GM10248 (cell line): Measurements from ENCODE around the gene FOXK2.

Experiments
- CTCF ChIA-PET: fragments of 300-600 bp; sonication (Branson Sonifier 250); formaldehyde crosslinking; extraction: SDS; loops from one replicate; lab custom pipeline; 2021; ENCODE audit warnings: antibody characterized with exemption; lab: Yijun Ruan, JAX
- POLR2A ChIA-PET: fragments of 350-650 bp; sonication (Branson Sonifier 250); formaldehyde crosslinking; extraction: SDS; loops from one replicate; lab custom pipeline; 2020; ENCODE audit warnings: antibody characterized with exemption; lab: Yijun Ruan, JAX
- DNase-seq: peaks from one replicate; pipeline ENCODE4 v3.0.0; 2012; ENCODE audit errors: extremely low spot score
- TF ChIP-seq, protein P1 (sequence below): IDR thresholded peaks from 2 replicates; pipeline ENCODE4 v1.5.1; 2012; ENCODE audit warnings: mild to moderate bottlenecking, low read depth; ENCODE audit errors: extremely low read depth, missing control alignments, control extremely low read depth

FOXK2 gene

DNA sequence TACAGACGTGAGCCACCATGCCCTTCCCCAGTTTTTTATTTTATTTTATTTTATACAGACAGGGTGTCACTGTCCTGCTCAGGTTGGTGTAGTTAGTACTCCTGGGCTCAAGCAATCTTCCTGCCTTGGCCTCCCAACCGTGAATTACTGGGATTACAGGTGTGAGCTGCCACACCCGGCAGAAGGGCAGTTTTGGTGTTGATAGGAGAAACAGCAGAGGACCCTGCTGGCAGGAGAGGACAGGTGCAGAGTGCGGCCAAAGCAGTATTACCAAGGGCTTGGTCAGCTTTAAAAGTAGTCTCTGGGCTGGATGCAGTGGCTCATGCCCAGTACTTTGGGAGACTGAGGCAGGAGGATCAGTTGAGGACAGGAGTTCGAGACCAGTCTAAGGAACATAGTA is 22.9 kb downstream of the FOXK2 start:
- ChIA-PET CTCF (interaction anchor here (1.6 to 4.3 kb wide), 4 partner anchors 9 to 23 kb away, joined by 5 to 30 read pairs (median 9); partner anchors contain the start of gene FOXK2), POLR2A (interaction anchor here (1.1 kb wide), 1 partner anchor 9 kb away, joined by 4 read pairs; no protein-coding TSS in a partner anchor)
- TF ChIP-seq, protein P1, sequence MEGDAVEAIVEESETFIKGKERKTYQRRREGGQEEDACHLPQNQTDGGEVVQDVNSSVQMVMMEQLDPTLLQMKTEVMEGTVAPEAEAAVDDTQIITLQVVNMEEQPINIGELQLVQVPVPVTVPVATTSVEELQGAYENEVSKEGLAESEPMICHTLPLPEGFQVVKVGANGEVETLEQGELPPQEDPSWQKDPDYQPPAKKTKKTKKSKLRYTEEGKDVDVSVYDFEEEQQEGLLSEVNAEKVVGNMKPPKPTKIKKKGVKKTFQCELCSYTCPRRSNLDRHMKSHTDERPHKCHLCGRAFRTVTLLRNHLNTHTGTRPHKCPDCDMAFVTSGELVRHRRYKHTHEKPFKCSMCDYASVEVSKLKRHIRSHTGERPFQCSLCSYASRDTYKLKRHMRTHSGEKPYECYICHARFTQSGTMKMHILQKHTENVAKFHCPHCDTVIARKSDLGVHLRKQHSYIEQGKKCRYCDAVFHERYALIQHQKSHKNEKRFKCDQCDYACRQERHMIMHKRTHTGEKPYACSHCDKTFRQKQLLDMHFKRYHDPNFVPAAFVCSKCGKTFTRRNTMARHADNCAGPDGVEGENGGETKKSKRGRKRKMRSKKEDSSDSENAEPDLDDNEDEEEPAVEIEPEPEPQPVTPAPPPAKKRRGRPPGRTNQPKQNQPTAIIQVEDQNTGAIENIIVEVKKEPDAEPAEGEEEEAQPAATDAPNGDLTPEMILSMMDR = no peak
- DNase-seq = no peak

DNA sequence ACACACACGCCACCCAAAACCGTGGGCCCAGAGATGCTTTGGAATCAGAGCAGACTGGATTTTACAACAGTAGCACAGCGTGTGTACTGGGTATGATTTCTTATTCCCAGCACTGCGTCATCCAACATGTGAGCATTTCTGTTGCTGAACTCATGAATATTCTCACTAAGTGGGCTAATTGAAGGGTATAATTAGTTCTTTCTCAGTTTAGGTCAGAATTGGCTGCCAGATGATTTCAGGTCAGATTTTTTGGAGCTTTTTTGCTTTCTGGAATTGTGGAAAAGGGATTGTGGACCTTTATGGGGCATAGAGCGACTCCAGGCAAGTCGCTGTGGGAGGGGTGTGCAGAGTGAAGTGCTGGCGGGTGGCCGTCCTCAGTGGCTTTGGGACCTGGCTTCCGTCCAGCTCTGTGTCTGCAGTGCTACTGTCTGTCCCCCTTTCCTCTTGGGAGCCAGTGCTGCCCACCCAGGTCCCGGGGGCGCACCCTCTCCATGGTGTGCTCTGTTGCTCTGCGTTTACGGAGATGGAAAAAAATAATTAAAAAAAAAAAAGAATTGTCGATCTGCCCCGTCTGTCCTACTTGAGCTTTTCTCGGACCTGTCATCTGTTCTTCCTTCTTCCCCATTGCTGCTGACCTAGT is 25.0 kb downstream of the FOXK2 start:
- POLR2A ChIA-PET = no interaction called here
- TF ChIP-seq, protein P1 = no peak
- DNase-seq = no peak
- CTCF ChIA-PET = interaction anchor here (0.8 to 4.3 kb wide), 6 partner anchors 8 to 192 kb away, joined by 3 to 30 read pairs (median 4); no protein-coding TSS in a partner anchor

DNA sequence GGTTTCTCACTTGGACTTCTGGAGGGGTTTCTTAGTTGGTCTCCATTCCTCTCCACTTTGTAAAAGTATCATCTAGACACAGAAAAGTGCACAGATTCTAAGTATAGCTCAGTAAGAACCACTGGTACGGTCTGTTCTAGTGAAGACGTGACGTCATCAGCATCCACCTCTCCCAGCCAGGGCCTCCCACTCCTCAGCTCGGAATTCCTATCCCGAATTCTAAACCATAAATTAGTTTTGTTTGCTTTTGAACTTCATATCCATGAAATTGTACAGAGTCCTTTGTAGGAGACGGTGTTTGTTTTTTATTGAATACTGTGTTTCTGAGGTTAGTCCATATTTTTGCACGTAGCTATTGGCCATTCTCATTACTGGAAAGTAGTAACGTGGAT is 25.5 kb downstream of the FOXK2 start:
- TF ChIP-seq, protein P1 = no peak
- CTCF ChIA-PET = interaction anchor here (0.8 to 4.3 kb wide), 7 partner anchors 9 to 193 kb away, joined by 3 to 30 read pairs (median 4); no protein-coding TSS in a partner anchor
- no peak for DNase-seq
- POLR2A ChIA-PET = no interaction called here

DNA sequence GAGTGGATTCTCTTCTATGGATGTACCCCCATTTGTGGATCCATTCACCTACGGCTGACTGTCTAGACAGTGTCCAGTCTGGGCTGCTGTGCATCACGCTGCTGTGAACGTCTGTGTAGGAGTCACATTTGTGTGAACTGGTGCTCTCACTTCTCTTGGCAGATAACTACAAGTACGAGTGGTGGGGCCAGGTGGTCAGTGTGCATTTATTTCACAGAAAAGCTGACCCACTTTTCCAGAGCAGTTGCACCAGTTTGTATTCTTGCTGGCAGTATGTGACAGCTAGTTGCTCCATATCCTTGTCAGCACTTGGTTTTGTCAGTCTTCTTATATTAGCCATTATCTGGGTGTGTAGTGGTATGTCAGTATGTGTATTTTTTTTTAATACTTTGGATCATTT is 28.4 kb downstream of the FOXK2 start:
- DNase-seq = no peak
- POLR2A ChIA-PET = no interaction called here
- CTCF ChIA-PET = interaction anchor here (1.1 to 5.4 kb wide), 4 partner anchors 11 to 52 kb away, joined by 3 to 65 read pairs (median 4); no protein-coding TSS in a partner anchor
- TF ChIP-seq, protein P1 = no peak

DNA sequence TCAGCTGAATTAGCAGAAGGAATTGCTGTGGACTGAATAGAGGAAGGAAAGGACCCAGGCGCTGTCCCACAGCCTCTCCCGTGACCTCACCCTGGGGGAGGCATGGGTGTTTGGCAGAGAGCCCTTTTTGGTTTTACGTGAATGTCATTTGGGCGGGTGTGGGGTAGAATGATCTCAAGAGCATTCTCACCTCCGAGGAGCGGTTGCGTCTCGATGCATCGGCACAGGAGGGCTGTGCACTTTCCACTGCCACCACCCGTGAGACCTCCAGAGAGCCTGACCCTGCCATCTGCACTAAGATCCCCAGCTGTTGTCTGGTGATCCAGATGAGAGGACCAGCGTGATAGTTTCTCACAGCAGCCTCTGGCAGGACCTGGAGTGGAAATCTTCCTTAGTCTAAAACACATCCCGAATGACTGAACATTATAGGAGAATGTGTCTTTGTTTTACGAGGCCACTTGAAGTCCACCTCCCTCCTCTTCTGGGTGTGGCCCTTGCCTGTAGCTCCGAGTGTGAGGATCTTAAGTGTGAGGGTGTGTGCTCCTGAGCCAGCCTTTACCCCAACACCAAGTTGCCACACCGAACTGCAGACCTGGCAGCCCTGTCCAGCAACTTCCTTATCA is 29.3 kb downstream of the FOXK2 start:
- ChIA-PET POLR2A (no interaction called here), CTCF (interaction anchor here (0.9 to 5.4 kb wide), 3 partner anchors 12 to 55 kb away, joined by 3 to 65 read pairs (median 4); no protein-coding TSS in a partner anchor)
- TF ChIP-seq, protein P1 = no peak
- no peak for DNase-seq

DNA sequence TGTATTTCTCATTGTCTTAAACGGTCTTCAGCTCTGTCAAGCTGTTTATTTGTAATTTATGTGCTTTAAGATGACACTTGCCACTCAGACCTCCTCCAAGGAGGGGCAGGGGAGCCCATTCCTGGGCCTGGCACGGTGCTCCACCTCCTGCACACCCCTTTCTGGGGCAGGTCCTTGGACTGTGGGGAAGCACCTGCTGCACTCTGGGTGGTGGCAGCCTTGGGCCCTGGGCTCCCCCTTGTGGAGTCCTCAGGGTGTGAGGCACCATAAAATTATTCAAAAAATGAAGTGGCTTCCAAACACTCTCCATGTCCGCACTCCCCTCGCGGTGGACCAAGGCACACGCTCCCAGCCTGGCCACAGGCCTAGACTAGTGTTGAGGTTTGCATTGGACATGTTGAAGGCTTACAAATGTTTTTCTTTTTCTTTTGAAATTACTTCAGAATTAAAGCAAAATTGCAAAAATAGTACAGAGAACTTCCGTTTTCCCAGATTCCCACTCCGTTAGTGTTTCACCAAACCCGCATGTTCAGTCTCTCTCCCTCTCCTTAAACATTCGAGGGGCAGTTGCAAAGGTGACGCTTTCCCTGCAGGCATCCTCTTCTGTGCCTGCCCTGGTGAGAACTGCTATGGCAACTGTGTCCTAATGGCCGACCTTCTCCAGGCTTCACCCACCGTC is 32.4 kb downstream of the FOXK2 start:
- peak; percentile 91 for DNase-seq
- POLR2A ChIA-PET = no interaction called here
- CTCF ChIA-PET = interaction anchor here (0.7 to 5.4 kb wide), 23 partner anchors 9 to 203 kb away, joined by 3 to 65 read pairs (median 4); partner anchors contain the start of genes FOXK2 and OGFOD3
- TF ChIP-seq, protein P1 = peak; percentile 78
